NOMO-1 treated with dmso at 0.1 percent for 144 hours (cell line): ENCODE results near the gene DSTN.
"Not testable (repeated sequence)": the region's sequence is repeated elsewhere in the genome, so short reads cannot be mapped to it uniquely, and the experiment has no call there.

ENCODE experiments used
- DNase-seq: peaks from one replicate; lab custom pipeline; 2025; ENCODE audit not compliant: unreplicated experiment; lab: John Stamatoyannopoulos, UW

DSTN gene

GRCh38 chr20:17648791-17649730 lies 79.2 kb downstream of the DSTN start:
- DNase-seq, result no peak

GRCh38 chr20:17650301-17651128 lies 80.6 kb downstream of the DSTN start:
- DNase-seq, result no peak

DNA sequence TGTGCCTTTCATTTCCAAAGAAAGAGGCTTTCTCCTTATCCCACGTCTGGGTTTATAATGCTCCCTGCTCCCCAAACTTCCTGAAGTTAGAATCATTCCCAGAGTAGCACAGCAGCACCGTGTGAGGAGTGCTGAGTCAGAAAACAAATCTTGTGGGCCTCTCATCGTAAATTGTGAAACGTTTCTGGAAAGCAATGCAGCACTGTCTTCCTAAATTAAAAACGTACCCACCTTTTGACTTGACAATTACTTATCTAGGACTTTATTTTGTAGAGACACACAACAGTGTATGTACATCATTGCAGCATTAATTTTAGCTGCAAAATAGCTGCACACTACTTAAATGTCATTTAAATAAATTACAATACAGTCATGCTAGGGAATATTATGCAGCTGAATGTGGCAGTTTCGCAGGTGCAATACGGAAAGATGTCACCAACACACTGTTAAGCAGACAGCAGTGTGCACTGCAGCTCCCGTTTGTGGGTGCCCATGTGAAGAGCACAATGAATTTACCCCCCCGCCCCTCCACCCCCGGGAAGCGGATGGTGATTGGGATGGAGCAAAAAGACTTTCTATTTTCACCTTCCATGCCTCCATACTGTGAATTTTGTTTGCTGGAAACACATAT lies 81.4 kb downstream of the DSTN start:
- DNase-seq, result no peak

DNA sequence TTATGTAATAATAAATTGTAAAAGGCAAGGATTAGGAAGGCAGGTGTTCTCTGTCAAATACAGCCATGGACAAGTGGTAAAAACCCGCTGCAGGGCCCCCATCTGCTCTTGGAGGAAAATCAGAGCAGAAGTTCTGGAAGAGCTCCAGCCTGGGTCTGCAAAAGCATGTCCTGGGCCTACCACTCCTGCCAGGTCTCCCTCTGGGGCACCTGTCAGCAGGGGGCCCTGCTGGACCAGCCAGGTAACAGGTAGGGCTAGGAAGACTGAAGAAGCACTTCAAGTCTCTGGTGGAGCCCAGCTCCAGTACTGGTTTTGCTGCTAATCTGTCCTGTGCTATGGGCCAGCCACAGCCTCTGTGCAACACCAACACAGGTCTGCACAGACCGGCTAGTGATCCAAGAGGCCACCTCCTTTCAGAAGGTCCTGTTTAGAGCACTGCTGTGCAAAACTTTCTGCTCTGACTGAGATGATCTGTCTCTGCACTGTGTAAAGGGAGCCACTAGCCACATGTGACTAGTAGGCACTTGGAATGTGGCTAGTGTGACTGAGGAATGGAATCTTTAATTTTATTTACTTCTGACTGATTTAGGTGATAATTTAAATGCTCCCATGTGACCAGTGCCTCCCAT lies 82.0 kb downstream of the DSTN start:
- no peak for DNase-seq

- no peak for DNase-seq
Observed at GRCh38 chr20:17652411-17652810, 82.5 kb downstream of the DSTN start.

GRCh38 chr20:17653835-17654648 lies 84.2 kb downstream of the DSTN start:
- no peak for DNase-seq

DNA sequence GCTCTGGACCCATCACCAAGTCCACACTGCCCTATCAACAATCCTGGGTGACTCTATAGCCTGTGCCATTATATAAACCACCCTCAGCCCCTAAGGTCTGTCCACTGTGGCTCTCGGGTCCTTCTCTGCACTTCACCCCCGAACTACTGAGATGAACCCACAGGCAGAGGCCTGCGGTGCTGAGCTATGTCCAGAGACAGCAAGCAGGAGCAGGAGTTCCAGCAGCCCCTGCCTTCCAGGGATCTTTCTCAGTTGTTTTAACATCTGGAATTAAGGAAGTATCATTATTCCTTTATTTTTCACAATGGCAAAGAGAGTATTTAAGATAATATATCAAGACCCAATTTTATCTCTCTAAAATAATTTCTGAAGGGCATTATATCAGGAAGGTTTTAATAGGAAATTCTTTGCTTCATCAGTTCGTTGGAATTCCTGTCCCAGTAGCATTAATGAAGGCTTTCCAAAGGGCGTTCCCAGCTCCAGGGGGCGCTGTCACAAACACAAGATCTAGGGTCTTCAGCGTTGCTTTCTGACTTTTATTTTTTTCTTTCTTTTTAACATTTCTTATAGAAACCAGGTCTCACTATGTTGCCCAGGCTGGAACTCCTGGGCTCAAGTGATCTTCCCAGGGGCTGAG lies 84.9 kb downstream of the DSTN start:
- no peak for DNase-seq

DNA sequence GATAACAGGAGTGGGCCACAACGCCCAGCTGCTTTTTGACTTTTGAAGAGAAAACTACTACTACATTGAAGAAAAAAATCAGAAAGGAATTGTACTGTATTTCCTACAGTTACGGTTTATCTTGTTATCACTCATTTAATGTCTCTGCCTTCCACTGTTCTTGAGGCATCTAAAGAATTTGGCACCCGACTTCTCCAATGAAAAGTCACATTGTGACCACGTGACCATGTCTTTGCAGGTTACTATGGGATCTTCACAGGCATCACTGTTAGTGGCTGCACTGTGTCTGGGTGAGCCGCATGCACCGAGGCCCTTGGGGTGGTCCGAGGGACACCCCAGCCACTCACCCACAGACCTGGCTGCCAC lies 85.4 kb downstream of the DSTN start:
- DNase-seq, result no peak

DNA sequence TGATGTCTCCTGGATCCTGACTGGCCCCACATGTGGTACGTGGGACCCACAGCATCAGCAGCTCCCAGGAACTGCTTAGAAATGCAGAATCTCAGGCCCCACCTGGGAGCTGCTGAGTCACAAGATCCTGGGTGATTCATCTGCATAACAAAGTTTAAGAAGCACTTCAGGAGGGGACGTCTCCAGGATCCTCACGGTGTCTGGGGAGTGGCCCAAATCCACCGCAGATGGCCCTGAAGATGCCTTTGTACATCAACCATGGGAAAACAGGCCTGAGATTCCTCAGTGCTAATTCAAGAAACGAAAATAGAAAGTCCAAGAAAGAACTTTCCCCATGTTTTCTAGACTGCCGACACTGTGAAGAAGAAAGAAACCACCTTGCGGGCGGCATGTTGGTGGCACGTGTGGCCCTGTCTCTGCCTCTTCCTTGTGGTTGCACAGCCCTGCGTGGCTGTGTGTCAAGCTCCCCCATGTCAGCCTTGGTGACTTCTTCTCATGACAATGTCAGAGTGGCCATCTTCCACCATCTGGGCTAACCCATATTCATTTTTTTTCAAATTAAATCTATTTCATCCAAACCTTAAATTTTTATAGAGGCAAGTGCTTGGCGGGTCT lies 86.1 kb downstream of the DSTN start:
- no peak for DNase-seq

DNA sequence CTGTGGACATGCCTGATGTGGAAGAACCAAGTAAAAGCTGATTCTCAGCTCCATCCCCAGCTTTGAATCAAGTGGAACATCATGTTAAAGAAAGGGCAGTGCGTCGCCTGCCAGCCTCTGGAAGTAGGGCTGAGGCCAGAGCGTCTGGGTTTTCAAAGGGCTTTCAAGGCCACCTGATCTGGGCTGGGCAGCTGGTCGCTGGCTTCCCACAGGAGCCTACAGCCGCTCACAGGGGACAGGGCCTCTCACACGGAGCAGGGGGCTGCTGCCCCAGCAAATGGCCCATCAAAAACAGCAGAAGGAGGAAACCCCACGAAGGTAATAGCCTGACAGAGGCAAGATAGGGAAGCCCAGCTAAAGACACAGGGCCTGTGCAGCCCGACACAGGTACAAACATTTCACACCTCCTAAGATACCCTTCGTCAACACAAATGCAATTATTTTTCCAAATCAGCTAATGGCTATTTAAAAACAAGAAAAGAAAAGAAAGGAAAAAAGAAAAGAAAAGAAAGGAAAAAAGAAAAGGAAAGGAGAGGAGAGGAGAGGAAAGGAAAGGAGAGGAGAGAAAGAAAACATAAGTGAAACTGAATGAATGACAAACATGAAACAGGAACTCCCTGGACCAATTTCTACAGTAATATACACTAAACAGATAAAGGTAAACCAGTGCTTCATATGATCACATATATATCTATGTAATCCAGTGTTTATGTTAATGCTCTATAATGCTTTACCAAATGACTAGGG lies 87.4 kb downstream of the DSTN start:
- no peak for DNase-seq

- no peak for DNase-seq
Observed at GRCh38 chr20:17657898-17658647, 88.2 kb downstream of the DSTN start.

GRCh38 chr20:17658648-17658993 lies 88.7 kb downstream of the DSTN start:
- no peak for DNase-seq

DNA sequence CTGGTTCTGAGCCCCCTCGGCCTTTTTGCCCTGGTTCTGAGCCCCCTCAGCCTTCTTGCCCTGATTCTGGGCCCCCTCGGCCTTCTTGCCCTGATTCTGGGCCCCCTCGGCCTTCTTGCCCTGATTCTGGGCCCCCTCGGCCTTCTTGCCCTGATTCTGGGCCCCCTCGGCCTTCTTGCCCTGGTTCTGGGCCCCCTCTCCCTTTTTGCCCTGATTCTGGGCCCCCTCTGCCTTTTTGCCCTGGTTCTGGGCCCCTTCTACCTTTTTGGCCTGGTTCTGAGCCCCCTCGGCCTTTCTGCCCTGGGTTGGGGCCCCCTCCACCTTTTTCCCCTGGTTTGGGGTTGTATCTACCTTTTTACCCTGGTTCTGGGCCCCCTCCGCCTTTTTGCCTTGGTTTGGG lies 89.5 kb downstream of the DSTN start:
- not testable (repeated sequence) for DNase-seq
